AG04450 (cell line): ENCODE data around the gene VIPAS39. TPM values are rescaled to one million over a fixed set of nuclear protein-coding genes. Genes with fewer than 3 reads are reported as not detected.
A peak's percentile ranks its signal among the peaks of the same experiment; 100 is the strongest.

ENCODE experiments used
- CTCF ChIA-PET: fragments of 300-600, 350-600 bp; formaldehyde crosslinking; extraction: SDS; loops from one replicate; lab custom pipeline; 2022; ENCODE audit warnings: antibody characterized with exemption, inconsistent platforms; lab: Charles Lee
- POLR2A ChIA-PET: fragments of 350-600 bp; formaldehyde crosslinking; extraction: SDS; loops from one replicate; lab custom pipeline; 2021; ENCODE audit warnings: antibody characterized with exemption, inconsistent platforms; lab: Yijun Ruan, JAX
- DNase-seq: peaks from one replicate; pipeline ENCODE4 v3.0.0-alpha.2; 2011; ENCODE audit warnings: low read depth, low spot score
- H3K27ac ChIP-seq: one replicate; pipeline ENCODE4 v1.5.1; 2012; ENCODE audit warnings: low read depth, low read length, control low read depth
- H3K27me3 ChIP-seq: one replicate; pipeline ENCODE4 v1.6.0; 2012; ENCODE audit warnings: low read length; ENCODE audit not compliant: control insufficient read depth, insufficient read depth
- H3K4me3 ChIP-seq: 2 replicates; pipeline ENCODE4 v1.5.1; 2011; ENCODE audit warnings: mild to moderate bottlenecking, low read depth, low read length, control low read depth
- H3K9me3 ChIP-seq: 2 replicates; pipeline ENCODE4 v1.5.1; 2012; ENCODE audit warnings: low read length; ENCODE audit not compliant: control insufficient read depth, insufficient read depth
- CTCF ChIP-seq: IDR thresholded peaks from 2 replicates; pipeline ENCODE4 v1.5.1; 2011; ENCODE audit warnings: low read depth, low read length, control low read depth, inconsistent platforms
- polyA minus RNA-seq: library from RNA; depleted of rRNA, polyadenylated mRNA; stranded (reverse); fragments of >200 nt; gene quantifications from 2 replicates; pipeline ENCODE4 v1.2.3, GENCODE V29; 2011; rRNA and poly(A)+ RNA removed
- polyA plus RNA-seq: library from polyadenylated mRNA; depleted of rRNA; stranded (reverse); fragments of >200 nt; gene quantifications from 2 replicates; pipeline ENCODE4 v1.2.3, GENCODE V29; 2011; rRNA removed

The VIPAS39 gene
- polyA plus RNA-seq: 35.1 and 42.2 TPM in 2 replicates
- polyA minus RNA-seq: 34.7 and 35.5 TPM in 2 replicates

DNA sequence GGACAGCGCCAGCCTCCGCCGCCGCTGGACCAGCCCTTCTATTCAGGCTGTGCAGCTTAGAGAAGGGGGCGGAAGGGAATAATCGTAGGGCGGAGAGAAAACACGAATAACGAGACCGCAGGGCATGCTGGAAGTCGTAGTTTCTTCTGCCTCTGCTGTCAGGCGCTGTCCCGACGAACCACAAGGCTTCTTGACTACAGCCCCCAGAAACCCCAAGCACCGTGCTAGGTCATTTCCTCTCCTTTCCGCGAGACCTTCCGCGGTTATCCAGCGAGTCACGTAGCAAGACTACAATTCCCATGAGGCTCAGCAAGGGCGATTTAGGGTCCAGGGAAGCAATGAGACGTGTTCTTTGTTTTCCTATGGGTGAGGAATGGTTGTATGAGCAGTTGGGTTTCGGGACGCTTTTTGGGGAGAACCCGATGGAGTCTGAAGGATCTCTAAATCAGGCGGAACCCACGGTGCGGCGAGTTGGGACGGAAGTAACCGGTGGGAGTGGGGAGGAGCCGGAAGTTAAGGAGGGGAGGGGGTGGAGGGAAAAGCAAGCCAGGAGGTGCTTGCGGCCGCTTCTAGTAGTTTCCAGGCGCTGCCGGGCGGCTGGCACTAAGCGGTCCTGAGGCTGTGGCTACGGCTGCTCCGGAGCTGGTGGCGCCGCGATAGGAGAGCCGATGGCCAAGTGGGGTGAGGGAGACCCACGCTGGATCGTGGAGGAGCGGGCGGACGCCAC lies at the start of gene VIPAS39, which contains the start of gene AHSA1:
Gene VIPAS39, minus strand, starts transcription at position 80 of the 727 bp plus-strand sequence. CDS start 3,499 bp downstream, outside the sequence.
Gene AHSA1, plus strand, starts transcription at position 572 of the 727 bp plus-strand sequence. Its CDS starts 97 bp downstream, at position 669.
- ChIA-PET POLR2A (interaction anchor here (0.8 kb wide), 1 partner anchor 303 kb away, joined by 3 read pairs; the partner anchor contains the start of gene SNW1), CTCF (interaction anchor here (1.1 to 4.6 kb wide), 3 partner anchors 94 to 250 kb away, joined by 5 to 84 read pairs (median 26); partner anchors contain the start of genes ALKBH1 and SLIRP)

DNA sequence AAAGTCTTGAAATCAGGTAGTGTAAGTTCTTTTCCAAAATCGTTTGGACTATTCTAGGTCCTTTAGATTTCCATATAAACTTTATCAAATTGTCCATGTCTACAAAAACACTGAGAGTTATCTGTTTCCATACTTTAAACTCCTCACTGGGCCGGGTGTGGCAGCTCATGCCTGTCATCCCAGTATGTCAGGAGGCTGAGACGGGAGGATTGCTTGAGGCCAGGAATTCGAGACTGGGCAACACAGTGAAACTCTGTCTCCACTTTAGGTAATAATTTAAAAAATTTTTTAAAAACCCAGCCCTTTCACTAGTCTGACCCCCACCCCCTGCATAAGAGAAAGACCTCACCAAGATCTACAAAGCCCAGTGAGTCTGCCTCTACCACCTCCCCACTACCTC lies 47.6 kb upstream of the VIPAS39 start:
- Histone ChIP-seq H3K9me3 (no peaks in the 10 kb centered on the region; the same call in 1 of the 2 replicates), H3K27ac (no peak overlapping the region), H3K27me3 (peaks cover 5% of the 10 kb centered on the region), H3K4me3 (no peak overlapping the region)
- DNase-seq: no peak
- ChIA-PET CTCF (no interaction called here), POLR2A (no interaction called here)
- no peak for TF ChIP-seq CTCF

More for the DNA sequence above, at the start of gene VIPAS39, which contains the start of gene AHSA1:
- Histone ChIP-seq H3K9me3 (peaks cover 4% of the 10 kb centered on the region; the same call in 1 of the 2 replicates), H3K27ac (peak within 1 kb of the TSS; percentile 93), H3K27me3 (no peaks in the 10 kb centered on the region), H3K4me3 (peak within 1 kb of the TSS; percentile 99)
- peak; percentile 98 for DNase-seq
- no peak for TF ChIP-seq CTCF

GRCh38 chr14:77503138-77503537 lies 45.7 kb upstream of the VIPAS39 start:
- no peak for TF ChIP-seq CTCF
- Histone ChIP-seq H3K27ac (no peak overlapping the region), H3K4me3 (no peak overlapping the region), H3K9me3 (no peaks in the 10 kb centered on the region; the same call in 1 of the 2 replicates), H3K27me3 (peaks cover 21% of the 10 kb centered on the region)
- ChIA-PET CTCF (interaction anchor here (1.0 kb wide), 1 partner anchor 43 kb away, joined by 4 read pairs; no protein-coding TSS in a partner anchor), POLR2A (no interaction called here)
- DNase-seq: no peak

- TF ChIP-seq CTCF: no peak
- Histone ChIP-seq H3K27ac (no peak overlapping the region), H3K27me3 (peaks cover 25% of the 10 kb centered on the region), H3K4me3 (no peak overlapping the region), H3K9me3 (no peaks in the 10 kb centered on the region; the same call in 1 of the 2 replicates)
- DNase-seq: no peak
- ChIA-PET CTCF (no interaction called here), POLR2A (no interaction called here)
Observed at GRCh38 chr14:77502109-77502782, 44.8 kb upstream of the VIPAS39 start.
